SK-N-MC (cell line): Measurements from ENCODE around the gene PAQR8.

Experiments used
- EZH2 ChIP-seq: fragments of 200-600 bp; sonication (generic); IDR thresholded peaks from one replicate; pipeline ENCODE4 v1.6.1; 2017; ENCODE audit warnings: antibody characterized with exemption
- POLR2AphosphoS5 ChIP-seq: IDR thresholded peaks from 2 replicates; pipeline ENCODE4 v1.6.1; 2012; ENCODE audit warnings: mild to moderate bottlenecking, low read depth, low read length, borderline replicate concordance

GRCh38 chr6:52381249-52381648, 19.3 kb downstream of the PAQR8 start:
- TF ChIP-seq EZH2 (no peak), POLR2AphosphoS5 (no peak)
